ENCODE data around the gene MAS1L.

MAS1L gene

DNA sequence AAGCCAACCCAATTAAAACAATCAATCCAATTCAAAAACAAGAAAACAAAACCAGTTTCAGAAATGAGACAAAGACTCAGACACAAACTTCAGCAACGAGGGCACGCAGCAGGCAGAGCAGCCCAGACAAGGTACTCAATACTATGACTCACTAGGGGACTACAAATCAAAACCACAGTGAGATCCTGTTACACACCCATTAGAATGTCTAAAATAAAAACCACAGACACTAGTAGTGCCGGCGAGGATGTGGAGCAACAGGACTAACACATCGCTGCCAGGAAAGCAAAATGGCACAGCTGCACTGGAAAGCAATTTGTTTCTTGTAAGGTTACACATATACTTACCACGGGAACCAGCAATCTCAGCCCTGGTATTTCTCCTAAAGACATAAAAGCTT lies 28.4 kb upstream of the MAS1L start:
- TF ChIP-seq POLR2AphosphoS5 (IDR thresholded peaks at IDR 0.05; ENCODE audit: low read depth, low read length) (no peak), FOXP2 (optimal IDR thresholded peaks at IDR 0.05; ENCODE audit: borderline replicate concordance, extremely low read depth, extremely low read length, insufficient read depth) (no peak), TAF1 (IDR thresholded peaks at IDR 0.05; ENCODE audit: borderline replicate concordance, insufficient read depth, low read length) (no peak), SIN3A (IDR thresholded peaks at IDR 0.05; ENCODE audit: borderline replicate concordance, insufficient read depth, low read length) (no peak)
- TF ChIP-seq, protein P1, sequence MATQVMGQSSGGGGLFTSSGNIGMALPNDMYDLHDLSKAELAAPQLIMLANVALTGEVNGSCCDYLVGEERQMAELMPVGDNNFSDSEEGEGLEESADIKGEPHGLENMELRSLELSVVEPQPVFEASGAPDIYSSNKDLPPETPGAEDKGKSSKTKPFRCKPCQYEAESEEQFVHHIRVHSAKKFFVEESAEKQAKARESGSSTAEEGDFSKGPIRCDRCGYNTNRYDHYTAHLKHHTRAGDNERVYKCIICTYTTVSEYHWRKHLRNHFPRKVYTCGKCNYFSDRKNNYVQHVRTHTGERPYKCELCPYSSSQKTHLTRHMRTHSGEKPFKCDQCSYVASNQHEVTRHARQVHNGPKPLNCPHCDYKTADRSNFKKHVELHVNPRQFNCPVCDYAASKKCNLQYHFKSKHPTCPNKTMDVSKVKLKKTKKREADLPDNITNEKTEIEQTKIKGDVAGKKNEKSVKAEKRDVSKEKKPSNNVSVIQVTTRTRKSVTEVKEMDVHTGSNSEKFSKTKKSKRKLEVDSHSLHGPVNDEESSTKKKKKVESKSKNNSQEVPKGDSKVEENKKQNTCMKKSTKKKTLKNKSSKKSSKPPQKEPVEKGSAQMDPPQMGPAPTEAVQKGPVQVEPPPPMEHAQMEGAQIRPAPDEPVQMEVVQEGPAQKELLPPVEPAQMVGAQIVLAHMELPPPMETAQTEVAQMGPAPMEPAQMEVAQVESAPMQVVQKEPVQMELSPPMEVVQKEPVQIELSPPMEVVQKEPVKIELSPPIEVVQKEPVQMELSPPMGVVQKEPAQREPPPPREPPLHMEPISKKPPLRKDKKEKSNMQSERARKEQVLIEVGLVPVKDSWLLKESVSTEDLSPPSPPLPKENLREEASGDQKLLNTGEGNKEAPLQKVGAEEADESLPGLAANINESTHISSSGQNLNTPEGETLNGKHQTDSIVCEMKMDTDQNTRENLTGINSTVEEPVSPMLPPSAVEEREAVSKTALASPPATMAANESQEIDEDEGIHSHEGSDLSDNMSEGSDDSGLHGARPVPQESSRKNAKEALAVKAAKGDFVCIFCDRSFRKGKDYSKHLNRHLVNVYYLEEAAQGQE (IDR thresholded peaks at IDR 0.05; ENCODE audit: insufficient read depth in 1 of 2, low read depth in 2 of 2, low read length in 2 of 2) = no peak

DNA sequence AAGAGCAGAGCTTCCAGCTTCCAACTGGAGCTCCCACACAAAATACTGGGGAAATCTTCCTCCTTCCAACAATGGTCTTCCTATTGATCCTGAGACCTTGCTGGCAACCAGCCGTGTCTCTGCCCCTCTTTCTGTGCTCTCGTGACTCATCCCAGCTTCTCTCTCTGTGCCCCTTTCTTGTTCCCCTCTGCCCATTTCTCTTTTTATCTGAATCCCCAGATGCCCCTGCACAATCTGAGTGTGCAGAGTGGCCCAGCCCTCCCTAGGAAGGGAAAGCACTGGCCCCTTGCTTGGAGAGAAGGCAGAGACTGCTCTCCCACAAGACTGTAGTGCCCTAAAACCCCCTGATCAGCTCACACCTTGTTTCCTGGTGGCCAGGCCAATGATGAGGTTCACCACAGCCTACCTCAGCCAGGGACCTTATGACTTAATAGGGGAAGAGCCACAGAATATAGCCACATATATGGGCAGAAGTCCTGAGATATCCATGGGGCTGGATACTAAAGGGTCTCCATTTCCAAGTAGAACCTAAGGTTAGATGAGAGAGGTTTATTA lies 23.1 kb upstream of the MAS1L start:
- TF ChIP-seq FOXP2 (optimal IDR thresholded peaks at IDR 0.05; ENCODE audit: borderline replicate concordance, extremely low read depth, extremely low read length, insufficient read depth) (no peak), POLR2AphosphoS5 (IDR thresholded peaks at IDR 0.05; ENCODE audit: low read depth, low read length) (no peak), TAF1 (IDR thresholded peaks at IDR 0.05; ENCODE audit: borderline replicate concordance, insufficient read depth, low read length) (no peak), SIN3A (IDR thresholded peaks at IDR 0.05; ENCODE audit: borderline replicate concordance, insufficient read depth, low read length) (no peak)
- TF ChIP-seq, protein P1 (IDR thresholded peaks at IDR 0.05; ENCODE audit: insufficient read depth in 1 of 2, low read depth in 2 of 2, low read length in 2 of 2) = no peak

DNA sequence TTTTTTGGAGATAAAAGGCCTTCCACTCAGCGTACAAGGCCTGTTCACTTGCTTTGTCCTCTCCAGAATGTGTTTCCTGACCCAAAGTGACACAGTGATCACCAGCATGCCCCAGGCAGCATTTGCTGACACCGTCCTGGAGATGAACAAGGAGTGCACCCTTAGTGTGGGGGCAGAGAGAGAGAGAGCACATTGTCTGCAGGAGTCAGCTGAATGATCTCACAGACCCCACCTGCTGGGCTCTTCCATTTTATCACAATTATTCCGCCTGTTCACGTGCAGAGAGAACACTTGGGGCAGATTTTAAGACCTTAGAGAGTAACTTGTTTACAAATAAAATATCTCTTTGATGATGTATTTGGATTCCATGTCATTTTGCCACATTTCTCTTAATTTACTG lies 22.4 kb upstream of the MAS1L start:
- TF ChIP-seq FOXP2 (optimal IDR thresholded peaks at IDR 0.05; ENCODE audit: borderline replicate concordance, extremely low read depth, extremely low read length, insufficient read depth) (no peak), POLR2AphosphoS5 (IDR thresholded peaks at IDR 0.05; ENCODE audit: low read depth, low read length) (no peak), SIN3A (IDR thresholded peaks at IDR 0.05; ENCODE audit: borderline replicate concordance, insufficient read depth, low read length) (no peak), TAF1 (IDR thresholded peaks at IDR 0.05; ENCODE audit: borderline replicate concordance, insufficient read depth, low read length) (no peak)
- TF ChIP-seq, protein P1 (IDR thresholded peaks at IDR 0.05; ENCODE audit: insufficient read depth in 1 of 2, low read depth in 2 of 2, low read length in 2 of 2) = no peak

DNA sequence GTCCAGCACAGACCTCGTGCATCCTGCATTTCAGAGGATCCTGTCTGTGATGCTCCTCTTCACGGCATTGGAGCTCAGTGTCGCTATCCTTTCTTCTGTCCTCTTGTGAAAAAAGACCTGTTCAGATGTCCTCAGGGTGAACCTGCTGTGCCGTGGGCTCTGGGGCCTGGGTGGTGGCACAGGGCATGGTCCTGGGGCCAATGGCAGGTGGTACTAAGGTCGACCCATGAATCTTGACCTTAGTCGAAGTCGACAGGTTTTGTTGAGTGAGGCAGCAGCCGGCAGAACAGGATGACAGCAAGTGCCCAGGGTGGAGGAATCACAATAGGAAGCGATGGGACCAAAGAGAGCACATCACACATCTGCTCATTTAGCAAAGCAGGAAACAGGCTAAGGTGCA lies 22.0 kb upstream of the MAS1L start:
- TF ChIP-seq, protein P1 (IDR thresholded peaks at IDR 0.05; ENCODE audit: insufficient read depth in 1 of 2, low read depth in 2 of 2, low read length in 2 of 2) = no peak
- TF ChIP-seq TAF1 (IDR thresholded peaks at IDR 0.05; ENCODE audit: borderline replicate concordance, insufficient read depth, low read length) = no peak
- TF ChIP-seq FOXP2 (optimal IDR thresholded peaks at IDR 0.05; ENCODE audit: borderline replicate concordance, extremely low read depth, extremely low read length, insufficient read depth) = no peak
- TF ChIP-seq SIN3A (IDR thresholded peaks at IDR 0.05; ENCODE audit: borderline replicate concordance, insufficient read depth, low read length) = no peak

DNA sequence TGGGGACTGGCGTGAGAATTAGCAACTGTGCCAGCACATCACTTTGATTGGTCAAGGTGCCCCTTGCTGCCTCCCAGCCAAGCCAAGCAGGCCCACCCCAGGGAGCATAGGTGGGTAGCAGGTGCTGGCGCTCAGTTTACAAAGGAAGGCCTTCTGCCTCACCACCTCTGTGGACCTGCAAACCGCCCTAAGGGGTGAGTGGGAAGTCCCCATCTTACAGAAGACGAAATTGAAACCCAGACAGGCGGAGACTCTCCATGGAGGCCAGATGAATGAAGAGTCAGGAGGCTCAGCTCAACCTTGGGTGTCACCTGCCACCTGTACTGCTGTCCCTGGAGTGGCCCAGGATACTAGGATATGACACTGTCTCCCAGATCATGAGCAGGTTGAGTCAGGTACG lies 21.5 kb upstream of the MAS1L start:
- TF ChIP-seq POLR2AphosphoS5 (IDR thresholded peaks at IDR 0.05; ENCODE audit: low read depth, low read length) = no peak
- TF ChIP-seq, protein P1 (IDR thresholded peaks at IDR 0.05; ENCODE audit: insufficient read depth in 1 of 2, low read depth in 2 of 2, low read length in 2 of 2) = no peak
- TF ChIP-seq SIN3A (IDR thresholded peaks at IDR 0.05; ENCODE audit: borderline replicate concordance, insufficient read depth, low read length) = no peak

All from PFSK-1 (cell line).